ENCODE results near the gene GNG8.
A peak's percentile ranks its signal among the peaks of the same experiment; 100 is the strongest.

The GNG8 gene

DNA sequence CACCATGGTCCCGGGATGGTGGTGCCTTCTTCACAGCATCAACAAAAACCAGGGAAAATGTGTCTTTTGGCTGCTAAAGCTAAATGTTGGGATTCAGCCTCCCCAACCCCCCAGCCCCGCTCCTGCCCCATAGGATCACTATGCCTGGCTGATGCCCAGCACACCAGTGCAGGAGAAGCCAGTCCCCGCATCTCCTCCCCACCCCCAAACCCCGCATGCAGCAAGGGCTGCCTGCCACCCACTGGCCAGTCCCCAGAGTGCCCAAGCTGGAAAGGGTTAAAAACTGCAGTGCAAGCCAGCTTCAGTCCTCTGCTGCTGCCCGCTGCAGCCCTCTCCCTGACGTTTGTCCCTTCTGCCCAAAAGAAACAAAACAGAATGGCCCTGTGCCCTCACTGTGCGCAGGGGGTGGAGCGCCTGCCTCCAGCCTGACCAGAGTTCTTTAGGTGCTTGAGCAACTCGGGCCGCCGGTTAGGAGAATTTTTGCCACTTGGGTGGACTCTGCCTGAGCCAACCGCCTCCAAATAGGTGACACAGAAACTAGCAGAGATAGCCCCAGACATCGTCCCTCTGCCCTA, 31.1 kb downstream of the GNG8 start:
- Histone ChIP-seq H3K4me3 (IDR thresholded peaks at IDR 0.05; ENCODE audit: insufficient read depth, low read depth, low read length) (no peak overlapping the region), H3K9ac (no peak overlapping the region), H3K79me2 (ENCODE audit: insufficient read depth, low read depth) (peaks cover 32% of the 10 kb centered on the region; the same call in 1 of the 2 replicates), H3K4me2 (no peak overlapping the region), H3K27ac (no peak overlapping the region), H2AFZ (ENCODE audit: low read depth) (no peak overlapping the region), H3K36me3 (ENCODE audit: insufficient read depth) (no peaks in the 10 kb centered on the region; the same call in 1 of the 2 replicates), H4K20me1 (ENCODE audit: insufficient read depth) (peaks cover 4% of the 10 kb centered on the region; the same call in 1 of the 2 replicates), H3K4me1 (ENCODE audit: low read depth, poor library complexity, severe bottlenecking) (peaks cover 21% of the 10 kb centered on the region), H3K27me3 (ENCODE audit: insufficient read depth, low read depth) (peaks cover 2% of the 10 kb centered on the region; the same call in 1 of the 2 replicates)
- TF ChIP-seq, protein P1, sequence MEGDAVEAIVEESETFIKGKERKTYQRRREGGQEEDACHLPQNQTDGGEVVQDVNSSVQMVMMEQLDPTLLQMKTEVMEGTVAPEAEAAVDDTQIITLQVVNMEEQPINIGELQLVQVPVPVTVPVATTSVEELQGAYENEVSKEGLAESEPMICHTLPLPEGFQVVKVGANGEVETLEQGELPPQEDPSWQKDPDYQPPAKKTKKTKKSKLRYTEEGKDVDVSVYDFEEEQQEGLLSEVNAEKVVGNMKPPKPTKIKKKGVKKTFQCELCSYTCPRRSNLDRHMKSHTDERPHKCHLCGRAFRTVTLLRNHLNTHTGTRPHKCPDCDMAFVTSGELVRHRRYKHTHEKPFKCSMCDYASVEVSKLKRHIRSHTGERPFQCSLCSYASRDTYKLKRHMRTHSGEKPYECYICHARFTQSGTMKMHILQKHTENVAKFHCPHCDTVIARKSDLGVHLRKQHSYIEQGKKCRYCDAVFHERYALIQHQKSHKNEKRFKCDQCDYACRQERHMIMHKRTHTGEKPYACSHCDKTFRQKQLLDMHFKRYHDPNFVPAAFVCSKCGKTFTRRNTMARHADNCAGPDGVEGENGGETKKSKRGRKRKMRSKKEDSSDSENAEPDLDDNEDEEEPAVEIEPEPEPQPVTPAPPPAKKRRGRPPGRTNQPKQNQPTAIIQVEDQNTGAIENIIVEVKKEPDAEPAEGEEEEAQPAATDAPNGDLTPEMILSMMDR (conservative IDR thresholded peaks at IDR 0.05; ENCODE audit: low read depth, low read length) = no peak

DNA sequence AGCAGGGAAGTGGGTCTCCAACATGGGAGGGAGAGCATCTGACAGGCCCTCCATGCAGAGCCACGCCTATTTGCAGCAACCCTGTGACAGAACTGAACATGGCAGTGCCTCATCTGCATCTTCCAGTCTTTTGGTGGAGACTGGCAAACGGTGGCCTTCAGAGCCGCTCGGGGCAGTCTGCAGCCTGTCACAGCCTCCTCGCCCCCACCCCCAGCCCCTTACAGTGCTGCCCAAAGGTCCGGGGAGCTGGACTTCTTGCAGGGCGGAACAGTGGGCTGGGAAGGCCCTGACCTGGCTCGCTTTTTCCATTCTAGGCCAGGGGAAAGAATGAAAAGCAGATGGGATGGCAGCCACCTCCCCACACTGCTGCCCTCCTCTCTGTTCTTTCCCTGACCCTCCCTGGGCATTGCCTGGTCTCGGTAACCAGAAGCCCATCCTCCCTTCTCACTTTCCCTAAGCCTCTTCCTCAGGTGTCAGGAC, 32.2 kb downstream of the GNG8 start:
- Histone ChIP-seq H3K36me3 (ENCODE audit: insufficient read depth) (no peaks in the 10 kb centered on the region; the same call in 1 of the 2 replicates), H3K79me2 (ENCODE audit: insufficient read depth, low read depth) (peaks cover 32% of the 10 kb centered on the region; the same call in 1 of the 2 replicates), H3K4me1 (ENCODE audit: low read depth, poor library complexity, severe bottlenecking) (peaks cover 21% of the 10 kb centered on the region), H3K27ac (no peak overlapping the region), H3K9ac (no peak overlapping the region; the same call in 1 of the 2 replicates), H3K27me3 (ENCODE audit: insufficient read depth, low read depth) (no peaks in the 10 kb centered on the region), H2AFZ (ENCODE audit: low read depth) (no peak overlapping the region), H4K20me1 (ENCODE audit: insufficient read depth) (peaks cover 4% of the 10 kb centered on the region; the same call in 1 of the 2 replicates), H3K4me2 (peak overlapping the region; percentile 99), H3K4me3 (IDR thresholded peaks at IDR 0.05; ENCODE audit: insufficient read depth, low read depth, low read length) (no peak overlapping the region)
- TF ChIP-seq, protein P1 (conservative IDR thresholded peaks at IDR 0.05; ENCODE audit: low read depth, low read length) = no peak

DNA sequence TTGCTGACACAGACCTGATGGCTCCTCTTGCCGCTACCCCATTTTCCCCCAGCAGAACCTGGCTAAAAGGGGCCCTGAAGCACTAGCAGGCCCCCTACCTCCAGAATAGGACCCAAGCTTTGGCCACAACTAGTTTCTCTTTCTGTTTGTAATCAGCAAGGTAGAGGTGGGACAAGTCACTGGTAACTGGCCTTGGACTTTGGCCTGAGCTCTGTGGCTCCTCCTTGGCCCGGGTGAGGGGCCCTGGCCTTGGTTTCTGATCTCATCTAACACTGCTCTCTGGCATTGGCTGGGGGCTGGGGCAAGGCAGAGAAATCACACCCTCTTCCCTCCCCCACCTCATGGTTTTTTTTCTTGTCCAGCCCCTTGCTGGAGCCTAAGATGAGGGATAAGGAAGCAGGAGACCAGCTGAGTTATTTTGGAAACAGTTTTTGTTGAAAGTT, 32.8 kb downstream of the GNG8 start:
- Histone ChIP-seq H4K20me1 (ENCODE audit: insufficient read depth) (peaks cover 4% of the 10 kb centered on the region; the same call in 1 of the 2 replicates), H3K27me3 (ENCODE audit: insufficient read depth, low read depth) (no peaks in the 10 kb centered on the region), H3K27ac (peak overlapping the region; percentile 17; the same call in 1 of the 2 replicates), H3K4me1 (ENCODE audit: low read depth, poor library complexity, severe bottlenecking) (peaks cover 21% of the 10 kb centered on the region), H3K36me3 (ENCODE audit: insufficient read depth) (no peaks in the 10 kb centered on the region), H3K9ac (peak overlapping the region; percentile 20; the same call in 1 of the 2 replicates), H3K79me2 (ENCODE audit: insufficient read depth, low read depth) (peaks cover 32% of the 10 kb centered on the region; the same call in 1 of the 2 replicates), H2AFZ (ENCODE audit: low read depth) (no peak overlapping the region), H3K4me2 (peak overlapping the region; percentile 99), H3K4me3 (IDR thresholded peaks at IDR 0.05; ENCODE audit: insufficient read depth, low read depth, low read length) (no peak overlapping the region)
- TF ChIP-seq, protein P1 (conservative IDR thresholded peaks at IDR 0.05; ENCODE audit: low read depth, low read length) = no peak

DNA sequence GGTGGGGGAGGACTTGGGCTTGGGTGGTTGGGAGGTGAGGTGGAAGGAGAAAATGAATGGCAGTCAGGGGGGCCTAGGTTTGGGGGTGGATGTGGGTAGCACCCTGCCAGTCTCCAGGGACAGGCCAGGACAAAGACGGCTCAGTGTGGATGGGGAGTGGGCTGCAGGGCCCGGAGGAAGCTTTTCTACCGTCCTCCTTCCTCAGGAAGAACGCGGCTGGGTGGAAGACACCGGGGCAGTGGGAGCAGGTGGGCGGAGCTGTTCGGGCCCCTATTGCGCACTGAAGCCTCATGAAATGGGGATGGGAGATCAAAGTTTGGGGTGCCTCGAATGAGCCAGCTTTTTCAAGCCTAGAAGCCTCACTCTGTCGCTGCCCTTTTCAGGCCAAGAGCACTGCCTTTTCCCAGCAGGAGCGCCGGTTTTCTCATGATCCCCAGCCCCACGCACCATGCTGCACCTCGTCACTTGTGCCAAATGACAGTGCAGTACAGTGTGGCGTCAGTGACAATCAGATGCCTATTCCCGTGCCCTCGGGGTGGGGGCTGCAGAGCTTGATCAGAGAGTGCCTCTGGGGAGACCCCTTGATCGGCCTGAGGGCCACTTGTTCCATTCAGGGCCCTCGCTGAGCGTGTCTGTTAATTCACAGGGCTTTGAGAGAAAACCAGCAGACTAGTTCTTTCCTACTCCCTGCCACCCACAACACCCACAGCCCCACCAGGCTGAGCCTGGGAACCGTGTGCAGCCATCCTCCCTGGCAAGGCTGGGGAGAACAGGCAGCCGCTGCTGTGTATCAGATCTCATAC, 33.4 kb downstream of the GNG8 start:
- no peak overlapping the region for H3K4me3 ChIP-seq (IDR thresholded peaks at IDR 0.05; ENCODE audit: insufficient read depth, low read depth, low read length)
- TF ChIP-seq, protein P1 (conservative IDR thresholded peaks at IDR 0.05; ENCODE audit: low read depth, low read length) = no peak
- H3K27ac ChIP-seq = peak overlapping the region; percentile 17; the same call in 1 of the 2 replicates
- no peaks in the 10 kb centered on the region for H3K27me3 ChIP-seq (ENCODE audit: insufficient read depth, low read depth)
- H3K4me1 ChIP-seq (ENCODE audit: low read depth, poor library complexity, severe bottlenecking) = peaks cover 21% of the 10 kb centered on the region
- peak overlapping the region; percentile 80; the same call in 1 of the 2 replicates for H3K9ac ChIP-seq
- H3K4me2 ChIP-seq = peak overlapping the region; percentile 99
- no peaks in the 10 kb centered on the region for H3K36me3 ChIP-seq (ENCODE audit: insufficient read depth)
- peaks cover 32% of the 10 kb centered on the region; the same call in 1 of the 2 replicates for H3K79me2 ChIP-seq (ENCODE audit: insufficient read depth, low read depth)
- H2AFZ ChIP-seq (ENCODE audit: low read depth) = no peak overlapping the region
- H4K20me1 ChIP-seq (ENCODE audit: insufficient read depth) = peaks cover 4% of the 10 kb centered on the region; the same call in 1 of the 2 replicates

All from KMS-11 (cell line).